ENCODE results near the gene KRT12. TPM values are rescaled to one million over a fixed set of nuclear protein-coding genes. Genes with fewer than 3 reads are reported as not detected.

KRT12 gene
- total and polyA plus RNA-seq, 4 donors: not detected

- TF ChIP-seq FOXA2 (IDR thresholded peaks at IDR 0.05): no peak
- no peak for TF ChIP-seq EGR1 (IDR thresholded peaks at IDR 0.05; ENCODE audit: low read depth in 2 of 2)
- TF ChIP-seq, protein P1, sequence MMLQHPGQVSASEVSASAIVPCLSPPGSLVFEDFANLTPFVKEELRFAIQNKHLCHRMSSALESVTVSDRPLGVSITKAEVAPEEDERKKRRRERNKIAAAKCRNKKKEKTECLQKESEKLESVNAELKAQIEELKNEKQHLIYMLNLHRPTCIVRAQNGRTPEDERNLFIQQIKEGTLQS (IDR thresholded peaks at IDR 0.05): no peak
- TF ChIP-seq ZBTB33 (IDR thresholded peaks at IDR 0.05): no peak
- no peak for TF ChIP-seq SP1 (IDR thresholded peaks at IDR 0.05)
- no peak for TF ChIP-seq TAF1 (conservative IDR thresholded peaks at IDR 0.05)
- TF ChIP-seq GABPA (IDR thresholded peaks at IDR 0.05 in 1 of 2, conservative IDR thresholded peaks at IDR 0.05 in 1 of 2): no peak
These were observed 6.2 kb upstream of the KRT12 start (continued) for GRCh38 chr17:40873255-40873654.

DNA sequence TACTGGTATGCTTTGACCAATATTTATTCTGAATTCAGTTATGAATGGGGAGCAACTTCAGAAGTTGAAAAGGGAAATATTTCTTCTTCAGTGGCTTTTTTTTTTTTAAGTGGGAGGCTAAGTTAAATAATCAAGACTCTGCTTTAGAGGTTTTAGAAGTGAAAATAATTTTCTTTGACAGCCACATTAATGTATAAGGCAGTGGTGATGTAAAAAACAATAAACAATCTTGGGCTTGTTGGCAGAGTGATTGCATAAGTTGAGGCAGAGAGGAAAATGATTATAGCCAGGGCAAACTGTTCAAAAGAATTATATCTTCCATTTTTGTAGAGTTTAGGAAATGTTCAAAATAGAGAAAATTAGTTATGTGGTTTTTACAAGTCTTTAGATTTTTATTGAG lies 5.4 kb upstream of the KRT12 start:
- H3K9ac ChIP-seq (ENCODE audit: low read depth in 1 of 2, low read length in 2 of 2): no peak overlapping the region
- H3K27ac ChIP-seq (ENCODE audit: low read depth in 1 of 2, low read length in 2 of 2): no peak overlapping the region
- no peak overlapping the region for H3K4me3 ChIP-seq (ENCODE audit: low read depth in 1 of 3, low read length in 3 of 3)
- no peaks in the 10 kb centered on the region for H3K9me3 ChIP-seq (ENCODE audit: control insufficient read depth in 4 of 4, low read length in 3 of 4)
- no peaks in the 10 kb centered on the region for H3K27me3 ChIP-seq (ENCODE audit: control insufficient read depth in 4 of 4, insufficient read depth in 4 of 4, low read length in 3 of 4)
- no peaks in the 10 kb centered on the region for H3K36me3 ChIP-seq (ENCODE audit: control insufficient read depth in 4 of 4, insufficient read depth in 3 of 4, low read depth in 1 of 4, low read length in 3 of 4)
- H3K4me1 ChIP-seq (ENCODE audit: control insufficient read depth in 4 of 4, insufficient read depth in 4 of 4, low read length in 3 of 4): no peaks in the 10 kb centered on the region
- DNase-seq (ENCODE audit: low spot score): no peak
- TF ChIP-seq HNF4A (conservative IDR thresholded peaks at IDR 0.05) (no peak), SP1 (IDR thresholded peaks at IDR 0.05) (no peak), GABPA (IDR thresholded peaks at IDR 0.05 in 1 of 2, conservative IDR thresholded peaks at IDR 0.05 in 1 of 2) (no peak), MAX (IDR thresholded peaks at IDR 0.05) (no peak), JUND (IDR thresholded peaks at IDR 0.05) (no peak), RAD21 (IDR thresholded peaks at IDR 0.05) (no peak), YY1 (IDR thresholded peaks at IDR 0.05) (no peak), HNF4G (IDR thresholded peaks at IDR 0.05) (no peak), RXRA (IDR thresholded peaks at IDR 0.05) (no peak), TAF1 (conservative IDR thresholded peaks at IDR 0.05) (no peak), ZBTB33 (IDR thresholded peaks at IDR 0.05) (no peak), FOXA1 (IDR thresholded peaks at IDR 0.05) (no peak), FOXA2 (IDR thresholded peaks at IDR 0.05) (no peak), EGR1 (IDR thresholded peaks at IDR 0.05; ENCODE audit: low read depth in 2 of 2) (no peak), NR2F2 (IDR thresholded peaks at IDR 0.05) (no peak)
- TF ChIP-seq, protein P2, sequence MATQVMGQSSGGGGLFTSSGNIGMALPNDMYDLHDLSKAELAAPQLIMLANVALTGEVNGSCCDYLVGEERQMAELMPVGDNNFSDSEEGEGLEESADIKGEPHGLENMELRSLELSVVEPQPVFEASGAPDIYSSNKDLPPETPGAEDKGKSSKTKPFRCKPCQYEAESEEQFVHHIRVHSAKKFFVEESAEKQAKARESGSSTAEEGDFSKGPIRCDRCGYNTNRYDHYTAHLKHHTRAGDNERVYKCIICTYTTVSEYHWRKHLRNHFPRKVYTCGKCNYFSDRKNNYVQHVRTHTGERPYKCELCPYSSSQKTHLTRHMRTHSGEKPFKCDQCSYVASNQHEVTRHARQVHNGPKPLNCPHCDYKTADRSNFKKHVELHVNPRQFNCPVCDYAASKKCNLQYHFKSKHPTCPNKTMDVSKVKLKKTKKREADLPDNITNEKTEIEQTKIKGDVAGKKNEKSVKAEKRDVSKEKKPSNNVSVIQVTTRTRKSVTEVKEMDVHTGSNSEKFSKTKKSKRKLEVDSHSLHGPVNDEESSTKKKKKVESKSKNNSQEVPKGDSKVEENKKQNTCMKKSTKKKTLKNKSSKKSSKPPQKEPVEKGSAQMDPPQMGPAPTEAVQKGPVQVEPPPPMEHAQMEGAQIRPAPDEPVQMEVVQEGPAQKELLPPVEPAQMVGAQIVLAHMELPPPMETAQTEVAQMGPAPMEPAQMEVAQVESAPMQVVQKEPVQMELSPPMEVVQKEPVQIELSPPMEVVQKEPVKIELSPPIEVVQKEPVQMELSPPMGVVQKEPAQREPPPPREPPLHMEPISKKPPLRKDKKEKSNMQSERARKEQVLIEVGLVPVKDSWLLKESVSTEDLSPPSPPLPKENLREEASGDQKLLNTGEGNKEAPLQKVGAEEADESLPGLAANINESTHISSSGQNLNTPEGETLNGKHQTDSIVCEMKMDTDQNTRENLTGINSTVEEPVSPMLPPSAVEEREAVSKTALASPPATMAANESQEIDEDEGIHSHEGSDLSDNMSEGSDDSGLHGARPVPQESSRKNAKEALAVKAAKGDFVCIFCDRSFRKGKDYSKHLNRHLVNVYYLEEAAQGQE (IDR thresholded peaks at IDR 0.05): no peak
- TF ChIP-seq, protein P3, sequence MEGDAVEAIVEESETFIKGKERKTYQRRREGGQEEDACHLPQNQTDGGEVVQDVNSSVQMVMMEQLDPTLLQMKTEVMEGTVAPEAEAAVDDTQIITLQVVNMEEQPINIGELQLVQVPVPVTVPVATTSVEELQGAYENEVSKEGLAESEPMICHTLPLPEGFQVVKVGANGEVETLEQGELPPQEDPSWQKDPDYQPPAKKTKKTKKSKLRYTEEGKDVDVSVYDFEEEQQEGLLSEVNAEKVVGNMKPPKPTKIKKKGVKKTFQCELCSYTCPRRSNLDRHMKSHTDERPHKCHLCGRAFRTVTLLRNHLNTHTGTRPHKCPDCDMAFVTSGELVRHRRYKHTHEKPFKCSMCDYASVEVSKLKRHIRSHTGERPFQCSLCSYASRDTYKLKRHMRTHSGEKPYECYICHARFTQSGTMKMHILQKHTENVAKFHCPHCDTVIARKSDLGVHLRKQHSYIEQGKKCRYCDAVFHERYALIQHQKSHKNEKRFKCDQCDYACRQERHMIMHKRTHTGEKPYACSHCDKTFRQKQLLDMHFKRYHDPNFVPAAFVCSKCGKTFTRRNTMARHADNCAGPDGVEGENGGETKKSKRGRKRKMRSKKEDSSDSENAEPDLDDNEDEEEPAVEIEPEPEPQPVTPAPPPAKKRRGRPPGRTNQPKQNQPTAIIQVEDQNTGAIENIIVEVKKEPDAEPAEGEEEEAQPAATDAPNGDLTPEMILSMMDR (IDR thresholded peaks at IDR 0.05; ENCODE audit: low read depth, low read length, missing input control): no peak
- TF ChIP-seq, protein P1 (IDR thresholded peaks at IDR 0.05): no peak

Data from liver (tissue), 9 donors.